Measurements from ENCODE around the gene OBSCN. TPM values are rescaled to one million over a fixed set of nuclear protein-coding genes. Genes with fewer than 3 reads are reported as not detected.
"Not testable (repeated sequence)": the region's sequence is repeated elsewhere in the genome, so short reads cannot be mapped to it uniquely, and the experiment has no call there.

The OBSCN gene
- total RNA-seq, 2 experiments from 2014 or later: 13.7 to 14.9 TPM

DNA sequence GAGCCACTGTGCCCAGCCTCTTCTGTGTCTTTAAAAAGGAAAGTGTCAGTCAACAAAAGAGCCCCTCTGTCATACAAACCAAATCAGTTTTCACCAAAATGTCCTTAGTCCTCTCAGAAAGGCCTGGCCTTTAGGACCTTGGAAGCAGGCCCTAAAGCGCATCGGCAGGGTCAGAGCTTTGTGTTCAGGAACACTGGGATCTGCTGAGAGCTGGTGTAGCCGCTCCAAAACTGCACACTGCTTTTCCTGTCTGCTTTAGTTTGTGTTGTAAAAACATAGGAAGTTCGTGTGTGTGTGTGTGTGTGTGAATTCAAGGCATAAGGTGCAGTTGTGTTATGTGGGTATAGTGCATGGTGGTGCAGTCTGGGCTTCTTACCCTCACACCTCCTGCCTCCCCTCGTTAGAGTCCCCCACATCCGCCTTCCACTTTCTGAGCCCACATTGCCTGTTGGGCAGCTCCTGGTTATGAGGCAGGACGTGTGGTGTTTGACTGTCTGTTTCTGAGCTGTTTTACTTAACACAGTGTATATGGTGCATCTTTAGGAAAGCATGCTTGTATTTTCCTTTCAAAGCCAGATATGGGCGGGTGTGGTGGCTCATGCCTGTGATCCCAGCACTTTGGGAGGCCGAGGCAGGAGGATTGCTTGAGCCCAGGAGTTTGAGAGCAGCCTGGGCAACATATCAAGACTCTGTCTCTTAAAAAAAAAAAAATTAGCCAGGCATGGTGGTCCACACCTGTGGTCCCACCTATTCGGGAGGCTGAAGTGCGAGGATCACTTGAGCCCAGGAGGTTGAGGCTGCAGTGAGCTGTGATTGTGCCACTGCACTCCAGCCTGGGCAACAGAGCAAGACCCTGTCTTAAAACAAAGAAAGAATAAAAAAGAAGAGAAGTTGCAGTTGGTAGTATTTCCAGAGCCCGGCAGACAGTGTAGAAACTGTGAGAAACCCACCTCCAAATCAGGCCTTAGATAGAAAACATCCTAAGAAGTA is 29.8 kb upstream of the OBSCN start:
- no peaks in the 10 kb centered on the region for H3K9me3 Mint-ChIP-seq
- no peaks in the 10 kb centered on the region for H3K27me3 Mint-ChIP-seq
- DNase-seq: no peak
- H3K4me1 Mint-ChIP-seq: peaks cover 2% of the 10 kb centered on the region
- no peak overlapping the region for H3K4me3 Mint-ChIP-seq
- no peak overlapping the region for H3K27ac Mint-ChIP-seq
- H3K36me3 Mint-ChIP-seq: no peaks in the 10 kb centered on the region

DNA sequence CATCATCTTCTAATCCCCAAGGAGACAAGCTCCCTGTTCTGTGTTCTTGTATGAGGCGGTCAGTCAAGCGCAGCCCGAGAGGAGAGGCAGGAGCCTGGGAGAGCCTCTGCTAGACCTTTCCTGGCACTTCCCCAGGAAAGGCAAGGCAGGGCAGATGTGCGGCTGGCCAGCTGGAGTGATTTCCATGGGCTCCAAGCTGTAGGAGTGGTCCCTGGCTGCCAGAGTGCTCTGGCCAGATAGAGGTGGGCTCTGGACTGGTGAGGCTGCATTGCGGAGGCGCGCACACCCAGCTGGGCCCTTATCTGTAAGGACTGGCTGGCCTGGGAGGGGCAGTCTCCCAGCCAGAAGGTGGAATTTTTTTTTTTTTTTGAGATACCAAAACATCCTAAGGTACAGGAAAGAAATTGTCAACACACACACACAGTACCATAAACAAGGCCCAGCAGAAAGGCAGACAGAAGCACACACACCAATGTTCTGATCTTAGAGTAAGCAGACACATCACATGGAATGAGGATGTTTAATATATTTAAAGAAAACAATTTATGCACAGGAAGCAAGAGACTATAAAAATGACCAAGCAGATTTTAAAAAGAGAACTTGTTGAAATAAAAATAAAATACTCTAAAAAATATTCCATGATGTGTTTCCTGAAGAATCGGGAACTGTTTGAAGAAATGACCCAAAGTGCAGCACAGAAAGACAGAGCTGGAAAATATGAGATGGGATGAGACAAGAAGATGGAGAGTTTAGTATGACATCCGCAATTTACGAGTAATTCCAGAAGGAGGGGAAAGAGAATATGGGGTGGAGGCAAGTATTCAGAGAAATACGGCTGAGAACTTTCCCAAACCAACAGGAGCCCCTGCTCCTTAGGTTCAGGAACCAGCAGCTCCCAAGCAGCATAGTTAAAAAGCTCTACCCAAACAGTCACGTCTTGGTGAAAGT is 28.8 kb upstream of the OBSCN start:
- no peak overlapping the region for H3K27ac Mint-ChIP-seq
- H3K9me3 Mint-ChIP-seq: no peaks in the 10 kb centered on the region
- no peak for DNase-seq
- H3K4me3 Mint-ChIP-seq: no peak overlapping the region
- H3K4me1 Mint-ChIP-seq: peaks cover 2% of the 10 kb centered on the region
- no peaks in the 10 kb centered on the region for H3K27me3 Mint-ChIP-seq
- H3K36me3 Mint-ChIP-seq: no peaks in the 10 kb centered on the region

DNA sequence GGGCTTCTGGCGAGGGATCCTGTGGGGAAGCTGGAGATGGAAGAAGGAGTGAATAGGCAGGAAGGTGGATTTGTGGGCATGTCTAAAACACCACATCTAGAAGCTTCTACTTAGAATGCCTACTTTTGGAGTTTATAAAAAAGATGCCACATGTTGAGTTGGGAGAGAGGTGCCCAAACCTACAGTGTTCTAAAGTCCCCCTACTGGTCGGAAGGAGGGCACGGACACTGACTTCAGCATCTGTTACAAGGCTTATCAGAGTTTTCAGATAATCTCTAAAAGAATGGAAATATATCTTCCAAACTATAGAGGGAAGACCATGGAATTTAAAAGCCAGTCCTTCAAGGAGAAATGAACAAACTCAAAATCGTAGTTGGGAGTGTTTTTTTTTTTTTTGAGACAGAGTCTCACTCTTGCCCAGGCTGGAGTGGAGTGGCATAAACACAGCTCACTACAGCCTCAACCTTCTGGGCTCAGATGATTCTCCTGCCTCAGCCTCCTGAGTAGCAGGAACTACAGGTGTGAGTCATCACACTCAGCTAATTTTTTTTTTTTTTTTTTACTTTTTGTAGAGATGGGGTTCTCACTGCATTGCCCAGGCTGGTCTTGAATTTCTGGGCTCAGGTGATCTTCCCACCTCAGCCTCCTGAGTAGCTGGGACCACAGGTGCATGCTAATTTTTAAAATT is 27.4 kb upstream of the OBSCN start:
- no peak for DNase-seq
- Mint-ChIP-seq H3K4me1 (peaks cover 2% of the 10 kb centered on the region), H3K9me3 (no peaks in the 10 kb centered on the region), H3K36me3 (no peaks in the 10 kb centered on the region), H3K27ac (no peak overlapping the region), H3K4me3 (no peak overlapping the region), H3K27me3 (no peaks in the 10 kb centered on the region)

DNA sequence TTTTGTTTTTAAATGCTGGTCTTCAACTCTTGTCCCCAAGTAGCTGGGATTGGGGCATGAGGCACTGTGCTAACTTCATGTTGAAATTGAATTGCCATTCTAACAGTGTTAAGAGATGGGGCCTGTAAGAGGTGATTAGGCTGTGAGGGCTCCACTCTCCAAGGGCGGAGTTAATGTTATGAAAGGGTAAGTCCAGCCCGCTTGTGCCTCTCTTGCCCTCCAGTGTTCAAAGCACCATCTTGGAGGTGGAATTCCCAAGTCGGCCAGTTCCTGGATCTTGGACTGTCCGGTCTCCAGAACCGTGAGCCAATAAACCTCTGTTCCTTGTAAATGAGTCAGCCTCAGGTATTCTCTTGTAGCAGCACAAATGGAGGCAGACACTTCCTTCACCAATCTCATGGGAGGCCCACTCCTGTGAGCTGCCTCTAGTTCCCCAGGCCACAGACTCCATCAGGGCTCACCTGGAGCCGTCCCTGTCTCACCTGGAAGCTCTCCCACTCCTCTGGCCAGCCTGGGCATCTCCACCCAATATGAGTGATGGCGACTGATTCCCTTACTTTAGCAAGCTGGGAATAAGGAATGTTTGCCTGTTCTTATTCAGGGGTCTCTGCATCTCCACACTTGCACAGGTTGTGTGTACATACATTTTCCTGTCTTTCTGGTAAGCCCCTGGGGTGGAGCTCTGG is 26.7 kb upstream of the OBSCN start:
- Mint-ChIP-seq H3K27me3 (no peaks in the 10 kb centered on the region), H3K27ac (no peak overlapping the region), H3K4me1 (peaks cover 6% of the 10 kb centered on the region), H3K9me3 (no peaks in the 10 kb centered on the region), H3K4me3 (no peak overlapping the region), H3K36me3 (no peaks in the 10 kb centered on the region)
- no peak for DNase-seq

DNA sequence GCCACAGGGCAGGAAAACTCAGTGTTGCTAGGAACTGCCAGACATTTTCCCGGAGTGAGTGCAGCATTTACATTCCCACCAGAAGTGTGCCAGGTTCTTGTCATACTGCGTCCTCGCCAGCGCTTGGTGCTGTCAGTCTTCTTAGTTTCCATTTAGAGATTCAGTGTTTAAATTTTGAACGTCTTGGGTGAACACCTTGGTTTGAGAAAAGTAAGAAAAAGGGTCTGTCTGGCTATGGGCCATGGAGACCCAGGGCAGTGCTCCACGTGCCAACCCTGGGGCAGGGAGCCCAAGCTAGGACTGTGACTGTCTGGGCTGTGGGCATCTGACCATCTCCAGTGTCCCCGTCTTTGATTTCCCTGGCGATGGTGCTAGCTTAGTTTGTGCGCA is 26.2 kb upstream of the OBSCN start:
- H3K36me3 Mint-ChIP-seq: no peaks in the 10 kb centered on the region
- no peak overlapping the region for H3K27ac Mint-ChIP-seq
- no peaks in the 10 kb centered on the region for H3K27me3 Mint-ChIP-seq
- H3K4me1 Mint-ChIP-seq: peaks cover 6% of the 10 kb centered on the region
- no peaks in the 10 kb centered on the region for H3K9me3 Mint-ChIP-seq
- no peak for DNase-seq
- no peak overlapping the region for H3K4me3 Mint-ChIP-seq

DNA sequence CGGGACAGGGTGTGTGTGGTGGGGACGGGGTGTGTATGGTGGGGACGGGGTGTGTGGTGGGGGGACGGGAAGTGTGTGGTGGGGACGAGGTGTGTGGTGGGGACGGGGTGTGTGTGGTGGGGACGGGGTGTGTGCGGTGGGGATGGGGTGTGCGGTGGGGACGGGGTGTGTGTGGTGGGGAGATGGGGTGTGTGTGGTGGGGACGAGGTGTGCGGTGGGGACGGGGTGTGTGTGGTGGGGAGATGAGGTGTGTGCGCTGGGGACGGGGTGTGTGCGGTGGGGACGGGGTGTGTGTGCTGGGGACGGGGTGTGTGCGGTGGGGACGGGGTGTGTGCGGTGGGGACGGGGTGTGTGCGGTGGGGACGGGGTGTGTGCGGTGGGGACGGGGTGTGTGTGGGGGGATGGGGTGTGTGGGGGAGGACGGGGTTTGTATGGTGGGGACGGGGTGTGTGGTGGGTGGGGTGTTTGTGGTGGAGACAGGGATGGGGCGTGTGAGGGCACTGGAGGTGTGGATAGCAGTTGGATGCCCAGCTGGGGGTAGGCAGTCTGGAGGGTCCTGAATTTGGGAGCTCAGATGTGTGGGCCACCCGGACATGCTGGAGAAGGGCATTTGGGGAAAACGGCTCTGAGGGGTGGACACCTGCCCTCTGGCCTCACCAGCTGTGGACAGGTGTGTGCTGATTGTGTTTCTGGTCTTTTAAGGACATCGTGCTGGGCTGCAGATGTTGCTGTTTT is 25.4 kb upstream of the OBSCN start:
- Mint-ChIP-seq H3K36me3 (no peaks in the 10 kb centered on the region), H3K4me1 (peaks cover 6% of the 10 kb centered on the region), H3K27ac (no peak overlapping the region), H3K27me3 (no peaks in the 10 kb centered on the region), H3K9me3 (no peaks in the 10 kb centered on the region), H3K4me3 (no peak overlapping the region)
- no peak for DNase-seq

DNA sequence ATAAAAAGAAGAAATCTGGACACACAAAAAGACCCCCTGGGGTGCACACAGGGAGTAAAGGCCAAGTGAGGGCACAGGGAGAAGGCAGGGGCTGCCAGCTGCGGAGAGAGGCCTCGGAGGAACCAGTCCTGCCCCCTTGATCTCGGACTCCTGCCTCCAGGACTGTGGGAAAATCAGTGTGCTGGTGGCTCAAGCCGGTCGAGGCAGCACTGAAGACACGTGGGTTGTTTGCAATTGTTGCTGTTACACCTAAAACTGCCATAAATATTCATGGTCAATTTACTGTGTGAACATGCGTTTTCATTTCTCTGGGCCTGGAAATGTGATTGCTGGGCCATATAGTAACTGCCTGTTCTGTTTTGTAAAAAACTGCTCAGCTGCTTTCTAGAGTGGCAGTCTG is 23.7 kb upstream of the OBSCN start:
- peaks cover 6% of the 10 kb centered on the region for H3K4me1 Mint-ChIP-seq
- H3K4me3 Mint-ChIP-seq: no peak overlapping the region
- no peaks in the 10 kb centered on the region for H3K36me3 Mint-ChIP-seq
- no peak for DNase-seq
- no peaks in the 10 kb centered on the region for H3K27me3 Mint-ChIP-seq
- H3K9me3 Mint-ChIP-seq: no peaks in the 10 kb centered on the region
- H3K27ac Mint-ChIP-seq: no peak overlapping the region

DNA sequence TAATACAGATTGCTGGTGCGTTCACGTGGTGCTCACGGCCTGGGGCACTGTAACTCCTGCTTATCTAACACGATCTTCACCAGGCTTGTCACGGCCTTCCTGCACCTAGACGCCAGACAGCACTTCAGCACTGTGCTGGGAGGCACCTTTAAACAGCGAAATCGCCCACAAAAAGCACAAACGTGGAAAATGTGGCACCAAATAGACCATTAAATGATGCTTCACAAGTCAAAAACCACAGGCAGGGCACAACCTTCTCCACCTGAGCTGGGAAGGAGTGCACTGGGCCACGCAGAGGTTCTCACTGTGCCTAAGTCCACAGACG is 22.2 kb upstream of the OBSCN start:
- Mint-ChIP-seq H3K4me3 (no peak overlapping the region), H3K27me3 (no peaks in the 10 kb centered on the region), H3K27ac (no peak overlapping the region), H3K36me3 (no peaks in the 10 kb centered on the region), H3K9me3 (no peaks in the 10 kb centered on the region), H3K4me1 (peaks cover 8% of the 10 kb centered on the region)
- no peak for DNase-seq

DNA sequence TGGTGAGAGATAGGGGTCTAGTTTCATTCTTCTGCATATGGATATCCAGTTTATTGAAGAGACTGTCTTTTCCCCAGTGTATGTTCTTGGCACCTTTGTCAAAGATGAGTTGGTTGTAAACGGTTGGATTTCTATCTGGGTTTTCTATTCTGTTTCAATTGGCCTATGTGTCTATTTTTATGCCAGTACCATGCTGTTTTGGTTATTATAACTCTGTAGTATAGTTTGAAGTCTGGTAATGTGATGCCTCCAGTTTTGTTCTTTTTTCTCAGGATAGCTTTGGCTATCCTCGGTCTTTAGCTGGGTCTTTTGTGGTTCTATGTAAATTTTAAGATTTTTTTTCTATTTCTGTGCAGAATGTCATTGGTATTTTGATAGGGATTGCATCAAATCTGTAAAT is 19.6 kb upstream of the OBSCN start:
- H3K27me3 Mint-ChIP-seq, H3K4me1 Mint-ChIP-seq, H3K9me3 Mint-ChIP-seq, DNase-seq, H3K4me3 Mint-ChIP-seq, H3K36me3 Mint-ChIP-seq, H3K27ac Mint-ChIP-seq: not testable (repeated sequence)

DNA sequence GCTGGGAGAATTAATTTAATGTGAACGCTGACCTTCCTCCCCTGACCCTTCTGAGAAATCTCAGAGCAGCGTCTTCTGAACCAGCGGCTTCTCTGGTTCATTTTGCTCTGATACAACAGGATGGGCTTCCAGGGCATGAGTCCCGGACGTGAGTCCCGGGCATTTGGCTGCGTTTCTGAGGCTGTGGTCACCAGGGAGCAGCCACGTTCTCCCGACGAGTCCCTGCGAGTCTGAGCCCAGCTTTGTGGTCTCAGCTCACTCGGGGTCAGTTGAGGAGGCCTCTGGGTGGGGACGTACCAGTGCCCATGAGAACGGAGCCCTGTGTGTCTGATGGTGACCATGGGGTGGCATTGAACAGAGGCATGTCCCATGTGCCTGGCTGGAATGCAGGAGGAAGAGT is 17.7 kb upstream of the OBSCN start:
- Mint-ChIP-seq H3K27ac (no peak overlapping the region), H3K27me3 (no peaks in the 10 kb centered on the region)

DNA sequence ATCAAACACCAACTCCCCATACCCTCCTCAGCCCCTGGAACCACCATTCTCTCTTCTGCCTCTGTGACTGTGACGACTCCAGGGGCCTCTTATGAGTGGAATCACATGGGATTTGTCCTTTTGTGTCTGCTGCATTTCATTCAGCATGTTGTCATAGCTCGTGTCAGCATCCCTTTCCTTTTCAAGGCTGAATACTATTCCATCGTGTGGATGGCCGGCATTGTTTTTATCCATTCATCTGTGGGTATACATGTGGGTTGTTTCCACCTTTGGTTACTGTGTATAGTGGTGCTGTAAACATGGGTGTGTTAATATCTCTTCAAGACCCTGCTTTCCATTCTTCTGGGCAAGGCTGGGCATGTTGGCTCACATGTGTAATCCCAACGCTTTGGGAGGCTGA is 17.1 kb upstream of the OBSCN start:
- H3K9me3 Mint-ChIP-seq: no peaks in the 10 kb centered on the region
- H3K27me3 Mint-ChIP-seq: no peaks in the 10 kb centered on the region
- H3K36me3 Mint-ChIP-seq: peaks cover 2% of the 10 kb centered on the region
- no peak for DNase-seq
- H3K4me3 Mint-ChIP-seq: no peak overlapping the region
- H3K4me1 Mint-ChIP-seq: peaks cover 6% of the 10 kb centered on the region
- H3K27ac Mint-ChIP-seq: no peak overlapping the region

More for the DNA sequence above, 17.7 kb upstream of the OBSCN start:
- DNase-seq: no peak
- Mint-ChIP-seq H3K4me1 (peaks cover 8% of the 10 kb centered on the region), H3K9me3 (no peaks in the 10 kb centered on the region), H3K36me3 (no peaks in the 10 kb centered on the region), H3K4me3 (no peak overlapping the region)

DNA sequence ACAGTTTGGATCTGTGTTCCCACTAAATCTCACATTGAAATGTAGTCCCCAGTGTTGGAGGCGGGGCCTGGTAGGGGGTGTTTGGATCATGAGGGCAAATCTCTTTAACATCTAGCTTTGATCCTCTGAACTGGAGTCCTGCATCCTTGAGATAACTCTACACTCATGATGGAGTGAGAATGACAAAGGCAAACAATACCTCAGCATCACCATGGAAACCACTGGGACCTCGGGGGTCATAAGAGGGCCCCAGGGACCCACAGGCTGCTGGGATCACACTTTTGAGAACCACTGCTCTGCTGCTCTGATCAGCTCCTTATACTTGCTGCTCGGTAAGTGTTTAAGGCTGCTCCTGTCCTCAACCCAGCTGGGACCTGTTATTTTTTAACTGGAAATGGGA is 13.4 kb upstream of the OBSCN start:
- peaks cover 2% of the 10 kb centered on the region for H3K4me1 Mint-ChIP-seq
- H3K9me3 Mint-ChIP-seq: peaks cover 10% of the 10 kb centered on the region
- peaks cover 17% of the 10 kb centered on the region for H3K36me3 Mint-ChIP-seq
- no peak for DNase-seq
- H3K4me3 Mint-ChIP-seq: no peak overlapping the region
- no peak overlapping the region for H3K27ac Mint-ChIP-seq
- no peaks in the 10 kb centered on the region for H3K27me3 Mint-ChIP-seq

DNA sequence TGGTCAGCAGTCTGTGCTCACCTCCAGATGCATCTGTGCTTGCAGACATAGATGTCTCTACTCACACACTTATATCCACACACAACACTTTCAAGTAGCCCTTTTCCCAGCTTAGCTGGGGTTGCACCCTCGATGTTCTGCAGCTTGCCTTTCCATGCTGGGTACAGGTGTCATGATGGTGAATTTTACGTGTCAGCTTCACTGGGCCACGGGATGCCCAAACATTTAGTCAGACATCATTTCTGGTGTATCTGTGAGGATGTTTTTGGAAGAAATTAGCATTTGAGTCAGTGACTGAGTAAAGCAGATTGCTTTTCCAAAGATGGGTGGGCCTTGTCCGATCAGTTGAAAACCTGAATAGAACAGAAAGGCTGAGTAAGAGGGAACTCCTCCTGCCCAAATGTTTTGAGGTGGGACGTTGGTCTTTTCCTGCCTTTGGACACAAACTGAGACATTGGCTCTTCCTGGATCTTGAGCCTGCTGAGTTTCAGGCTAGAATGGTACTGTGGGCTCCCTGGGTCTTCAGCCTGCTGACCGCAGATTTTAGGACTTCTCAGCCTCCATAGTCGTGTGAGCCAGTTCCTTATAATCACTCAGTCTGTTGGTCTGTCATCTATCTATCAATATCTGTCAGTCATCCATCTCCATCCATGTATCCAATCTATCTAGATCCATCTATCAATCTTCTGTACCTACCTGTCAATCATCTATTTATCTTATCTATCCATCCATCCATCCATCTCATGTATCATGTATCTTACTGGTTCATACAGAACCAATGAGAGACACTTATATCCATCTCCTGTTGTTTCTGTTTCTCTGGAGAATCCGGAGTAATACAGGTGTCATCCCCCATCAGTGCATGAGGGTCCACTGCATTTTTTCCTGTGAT is 12.7 kb upstream of the OBSCN start:
- no peaks in the 10 kb centered on the region for H3K4me1 Mint-ChIP-seq
- H3K27ac Mint-ChIP-seq: no peak overlapping the region
- no peak overlapping the region for H3K4me3 Mint-ChIP-seq
- peaks cover 22% of the 10 kb centered on the region for H3K36me3 Mint-ChIP-seq
- H3K27me3 Mint-ChIP-seq: no peaks in the 10 kb centered on the region
- DNase-seq: no peak
- H3K9me3 Mint-ChIP-seq: peaks cover 12% of the 10 kb centered on the region

Data from activated naive CD8-positive, alpha-beta T cell treated with anti-CD3 and anti-CD28 coated beads for 36 hours (primary cell).